ENCODE data around the gene PSME3. TPM values are rescaled to one million over a fixed set of nuclear protein-coding genes. Genes with fewer than 3 reads are reported as not detected.

PSME3 gene, protein sequence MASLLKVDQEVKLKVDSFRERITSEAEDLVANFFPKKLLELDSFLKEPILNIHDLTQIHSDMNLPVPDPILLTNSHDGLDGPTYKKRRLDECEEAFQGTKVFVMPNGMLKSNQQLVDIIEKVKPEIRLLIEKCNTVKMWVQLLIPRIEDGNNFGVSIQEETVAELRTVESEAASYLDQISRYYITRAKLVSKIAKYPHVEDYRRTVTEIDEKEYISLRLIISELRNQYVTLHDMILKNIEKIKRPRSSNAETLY
- 88.7 to 92.8 TPM (median 92.0 TPM) in 3 replicates for total RNA-seq

DNA sequence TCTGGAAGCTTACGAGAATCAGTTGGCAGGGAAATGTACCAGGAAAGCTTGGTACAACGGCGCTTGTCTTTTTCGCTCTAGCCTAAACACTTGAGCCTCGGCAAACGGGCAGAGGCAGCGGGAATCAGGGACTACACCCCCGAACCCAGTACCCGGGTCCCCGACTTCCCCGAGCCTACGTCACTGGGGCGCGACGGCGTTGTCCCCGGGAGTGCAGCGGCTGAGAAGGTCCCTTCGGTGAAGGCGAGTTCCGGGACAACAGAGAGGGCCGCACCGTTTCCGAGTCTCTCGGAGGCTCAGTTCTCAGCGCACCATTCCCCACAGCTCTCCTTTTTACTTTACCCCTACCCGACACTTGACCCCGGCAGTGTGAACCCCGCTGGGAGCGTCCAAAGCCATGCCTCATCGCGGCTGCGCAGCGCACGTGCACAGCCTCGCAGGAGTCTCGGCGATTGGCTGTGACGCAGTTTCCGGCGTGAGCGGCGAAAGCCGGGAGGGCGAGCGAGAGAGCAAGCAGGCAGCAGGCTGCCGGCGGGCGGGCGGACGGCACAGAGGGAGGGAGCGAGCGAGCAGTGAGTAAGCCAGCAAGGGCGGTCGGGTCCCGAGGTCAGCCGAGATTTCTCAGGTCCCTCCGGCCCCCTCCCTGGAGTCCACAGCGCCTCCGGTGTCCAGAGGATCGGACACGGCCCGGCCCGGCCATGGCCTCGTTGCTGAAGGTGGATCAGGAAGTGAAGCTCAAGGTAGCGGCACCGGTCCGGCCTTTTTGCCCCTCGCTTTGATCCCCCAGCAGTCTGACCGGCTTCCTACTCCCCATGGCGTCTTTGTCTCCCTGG lies at the start of gene PSME3:
PSME3 (plus strand) TSS at position 464 of the 833 bp plus-strand sequence; CDS start at position 699, 235 bp downstream.
- peaks cover 19% of the 10 kb centered on the region for H3K4me1 Mint-ChIP-seq
- H3K27me3 Mint-ChIP-seq (ENCODE audit: low read depth) = peaks cover 12% of the 10 kb centered on the region
- peak; percentile 73 to 89 for DNase-seq (ENCODE audit: low spot score in 2 of 2, unreplicated experiment in 2 of 2)
- H3K27ac Mint-ChIP-seq = peak within 1 kb of the TSS; percentile 98
- no peak for TF ChIP-seq CTCF (IDR thresholded peaks at IDR 0.05; ENCODE audit: unreplicated experiment)
- H3K36me3 Mint-ChIP-seq = peaks cover 12% of the 10 kb centered on the region
- H3K4me3 Mint-ChIP-seq = peak within 1 kb of the TSS; percentile 92
- no peaks in the 10 kb centered on the region for H3K9me3 Mint-ChIP-seq

DNA sequence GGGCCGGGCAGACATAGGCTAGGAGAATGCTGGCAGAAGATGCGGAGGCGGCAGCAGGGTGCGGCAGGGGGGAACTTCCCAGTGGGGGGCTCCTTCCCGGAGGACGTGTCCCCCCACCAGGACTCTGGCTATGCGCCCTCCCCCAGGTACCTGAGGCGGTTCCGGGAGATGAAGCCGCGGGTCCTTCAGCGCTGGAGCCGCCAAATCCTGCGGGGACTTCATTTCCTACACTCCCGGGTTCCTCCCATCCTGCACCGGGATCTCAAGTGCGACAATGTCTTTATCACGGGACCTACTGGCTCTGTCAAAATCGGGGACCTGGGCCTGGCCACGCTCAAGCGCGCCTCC lies 49.4 kb upstream of the PSME3 start:
- Mint-ChIP-seq H3K4me1 (peaks cover 6% of the 10 kb centered on the region), H3K36me3 (no peaks in the 10 kb centered on the region), H3K27ac (no peak overlapping the region), H3K27me3 (ENCODE audit: low read depth) (peaks cover 61% of the 10 kb centered on the region), H3K9me3 (no peaks in the 10 kb centered on the region), H3K4me3 (no peak overlapping the region)
- no peak for DNase-seq (ENCODE audit: low spot score in 2 of 2, unreplicated experiment in 2 of 2)
- TF ChIP-seq CTCF (IDR thresholded peaks at IDR 0.05; ENCODE audit: unreplicated experiment) = no peak

DNA sequence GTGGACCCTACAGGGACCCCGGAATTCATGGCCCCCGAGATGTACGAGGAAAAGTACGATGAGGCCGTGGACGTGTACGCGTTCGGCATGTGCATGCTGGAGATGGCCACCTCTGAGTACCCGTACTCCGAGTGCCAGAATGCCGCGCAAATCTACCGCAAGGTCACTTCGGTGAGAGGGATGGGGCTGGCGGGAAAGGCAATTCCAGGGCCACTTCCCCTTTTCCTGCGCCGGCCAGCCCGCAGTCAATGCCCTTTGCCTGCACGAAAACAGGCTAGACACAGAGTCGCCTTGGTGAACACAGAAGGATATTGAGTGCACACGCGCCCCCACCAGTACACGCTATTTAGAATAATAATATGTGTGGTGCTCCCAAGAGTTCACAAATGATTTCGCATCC lies 48.8 kb upstream of the PSME3 start:
- no peak for TF ChIP-seq CTCF (IDR thresholded peaks at IDR 0.05; ENCODE audit: unreplicated experiment)
- no peak overlapping the region for H3K4me3 Mint-ChIP-seq
- no peak overlapping the region for H3K27ac Mint-ChIP-seq
- H3K36me3 Mint-ChIP-seq = no peaks in the 10 kb centered on the region
- H3K27me3 Mint-ChIP-seq (ENCODE audit: low read depth) = peaks cover 61% of the 10 kb centered on the region
- no peak for DNase-seq (ENCODE audit: low spot score in 2 of 2, unreplicated experiment in 2 of 2)
- no peaks in the 10 kb centered on the region for H3K9me3 Mint-ChIP-seq
- H3K4me1 Mint-ChIP-seq = peaks cover 6% of the 10 kb centered on the region

DNA sequence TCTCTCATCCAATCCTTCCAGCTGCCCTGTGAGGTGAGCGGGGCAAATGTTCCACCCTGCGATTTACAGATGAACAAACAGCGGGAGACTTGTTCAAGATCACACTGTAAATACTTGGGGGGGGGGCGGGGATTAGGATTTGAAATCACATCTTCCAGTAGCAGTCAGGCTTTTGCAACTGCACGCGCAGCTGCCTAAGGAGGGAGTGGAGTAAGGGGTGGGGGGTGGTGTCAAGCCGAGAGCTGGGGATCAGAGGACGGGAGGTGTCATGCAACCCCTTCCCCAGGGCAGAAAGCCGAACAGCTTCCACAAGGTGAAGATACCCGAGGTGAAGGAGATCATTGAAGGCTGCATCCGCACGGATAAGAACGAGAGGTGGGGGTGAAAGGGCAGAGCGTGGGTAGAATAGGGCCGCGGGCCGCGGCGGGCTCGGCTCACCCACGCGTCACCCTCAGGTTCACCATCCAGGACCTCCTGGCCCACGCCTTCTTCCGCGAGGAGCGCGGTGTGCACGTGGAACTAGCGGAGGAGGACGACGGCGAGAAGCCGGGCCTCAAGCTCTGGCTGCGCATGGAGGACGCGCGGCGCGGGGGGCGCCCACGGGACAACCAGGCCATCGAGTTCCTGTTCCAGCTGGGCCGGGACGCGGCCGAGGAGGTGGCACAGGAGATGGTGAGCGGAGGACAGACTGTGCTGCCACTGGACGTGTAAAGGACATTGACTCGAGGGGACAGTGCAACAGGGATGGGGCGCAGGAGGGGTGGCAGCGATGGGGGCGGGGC lies 48.2 kb upstream of the PSME3 start:
- H3K4me3 Mint-ChIP-seq = no peak overlapping the region
- H3K4me1 Mint-ChIP-seq = peaks cover 6% of the 10 kb centered on the region
- H3K36me3 Mint-ChIP-seq = no peaks in the 10 kb centered on the region
- H3K27ac Mint-ChIP-seq = no peak overlapping the region
- no peaks in the 10 kb centered on the region for H3K9me3 Mint-ChIP-seq
- DNase-seq (ENCODE audit: low spot score in 2 of 2, unreplicated experiment in 2 of 2) = no peak
- peaks cover 59% of the 10 kb centered on the region for H3K27me3 Mint-ChIP-seq (ENCODE audit: low read depth)
- TF ChIP-seq CTCF (IDR thresholded peaks at IDR 0.05; ENCODE audit: unreplicated experiment) = no peak

- Mint-ChIP-seq H3K4me1 (no peaks in the 10 kb centered on the region), H3K27me3 (ENCODE audit: low read depth) (peaks cover 47% of the 10 kb centered on the region), H3K9me3 (no peaks in the 10 kb centered on the region), H3K4me3 (no peak overlapping the region), H3K36me3 (no peaks in the 10 kb centered on the region), H3K27ac (no peak overlapping the region)
- TF ChIP-seq CTCF (IDR thresholded peaks at IDR 0.05; ENCODE audit: unreplicated experiment) = no peak
- DNase-seq (ENCODE audit: low spot score in 2 of 2, unreplicated experiment in 2 of 2) = no peak
Observed at GRCh38 chr17:42787266-42787665, 45.9 kb upstream of the PSME3 start.

All from mesothelial cell of epicardium (in vitro differentiated cells).